Loucy (cell line): ENCODE measurements around the gene NRIP1.

Experiments
- H2AFZ ChIP-seq: fragments of 200-600 bp; sonication (generic); 2 replicates; pipeline ENCODE4 v1.6.0; 2016; ENCODE audit warnings: antibody characterized with exemption, mild to moderate bottlenecking, low read length, moderate library complexity
- H3F3A ChIP-seq: fragments of 200-600 bp; 2 replicates; pipeline ENCODE4 v1.6.0; 2016; ENCODE audit warnings: antibody characterized with exemption, low read depth, mild to moderate bottlenecking
- H3K27me3 ChIP-seq: fragments of 200-600 bp; sonication (generic); 2 replicates; pipeline ENCODE4 v1.6.1; 2014; ENCODE audit warnings: low read length, mild to moderate bottlenecking; ENCODE audit not compliant: insufficient read depth, poor library complexity, severe bottlenecking
- H3K36me3 ChIP-seq: fragments of 200-600 bp; sonication (generic); 2 replicates; pipeline ENCODE4 v1.6.1; 2016; ENCODE audit warnings: low read length; ENCODE audit not compliant: insufficient read depth
- H3K4me1 ChIP-seq: fragments of 200-600 bp; sonication (generic); 2 replicates; pipeline ENCODE4 v1.5.1; 2014; ENCODE audit warnings: low read length, mild to moderate bottlenecking; ENCODE audit not compliant: insufficient read depth, poor library complexity, severe bottlenecking
- H3K4me2 ChIP-seq: fragments of 200-600 bp; sonication (generic); 2 replicates; pipeline ENCODE4 v1.6.0; 2014; ENCODE audit warnings: antibody characterized with exemption, low read length, low read depth, mild to moderate bottlenecking; ENCODE audit not compliant: poor library complexity, severe bottlenecking
- H3K4me3 ChIP-seq: fragments of 200-600 bp; sonication (generic); 2 replicates; pipeline ENCODE4 v1.5.1; 2014; ENCODE audit warnings: low read length, mild to moderate bottlenecking, mixed read lengths; ENCODE audit not compliant: poor library complexity, severe bottlenecking
- H3K79me2 ChIP-seq: fragments of 200-600 bp; sonication (generic); 2 replicates; pipeline ENCODE4 v1.6.1; 2014; ENCODE audit warnings: low read length; ENCODE audit not compliant: insufficient read depth
- H3K9ac ChIP-seq: fragments of 200-600 bp; sonication (generic); 2 replicates; pipeline ENCODE4 v1.6.0; 2014; ENCODE audit warnings: mild to moderate bottlenecking, low read depth, low read length, moderate library complexity; ENCODE audit not compliant: poor library complexity, severe bottlenecking
- H3K9me2 ChIP-seq: fragments of 200-600 bp; sonication (generic); replicated peaks from 2 replicates; pipeline ENCODE4 v1.6.1; 2016; ENCODE audit warnings: low read depth, low read length, mixed read lengths
- H3K9me3 ChIP-seq: fragments of 200-600 bp; sonication (generic); 2 replicates; pipeline ENCODE4 v1.6.1; 2014; ENCODE audit warnings: mild to moderate bottlenecking, antibody characterized with exemption, low read length, low read depth; ENCODE audit not compliant: insufficient read depth
- H4K20me1 ChIP-seq: fragments of 200-600 bp; sonication (generic); 2 replicates; pipeline ENCODE4 v1.6.0; 2014; ENCODE audit warnings: antibody characterized with exemption, low read length, mild to moderate bottlenecking; ENCODE audit not compliant: insufficient read depth, poor library complexity, severe bottlenecking
- CTCF ChIP-seq: fragments of 200-600 bp; sonication (generic); conservative IDR thresholded peaks from 2 replicates; pipeline ENCODE4 v1.5.1; 2014; ENCODE audit warnings: mild to moderate bottlenecking, antibody characterized with exemption, low read length
- EZH2phosphoT487 ChIP-seq: fragments of 200-600 bp; IDR thresholded peaks from 2 replicates; pipeline ENCODE4 v1.6.1; 2018; ENCODE audit warnings: antibody characterized with exemption, mild to moderate bottlenecking, moderate library complexity, borderline replicate concordance

Gene NRIP1

GRCh38 chr21:15076730-15077129 is 11.9 kb upstream of the NRIP1 start:
- TF ChIP-seq EZH2phosphoT487, result no peak
- no peak for TF ChIP-seq CTCF
- Histone ChIP-seq H2AFZ (no peak overlapping the region), H3K9me2 (no peaks in the 10 kb centered on the region), H3K27me3 (no peaks in the 10 kb centered on the region), H3F3A (no peaks in the 10 kb centered on the region), H3K4me2 (no peak overlapping the region), H3K9me3 (no peaks in the 10 kb centered on the region), H3K36me3 (no peaks in the 10 kb centered on the region), H4K20me1 (no peaks in the 10 kb centered on the region), H3K79me2 (no peaks in the 10 kb centered on the region), H3K4me3 (no peak overlapping the region), H3K4me1 (no peaks in the 10 kb centered on the region), H3K9ac (no peak overlapping the region)

- no peak overlapping the region for H3K9ac ChIP-seq
- H3K9me2 ChIP-seq, result no peaks in the 10 kb centered on the region
- no peak overlapping the region for H2AFZ ChIP-seq
- H3F3A ChIP-seq, result no peaks in the 10 kb centered on the region
- H3K27me3 ChIP-seq, result no peaks in the 10 kb centered on the region
- H3K9me3 ChIP-seq, result no peaks in the 10 kb centered on the region
- no peaks in the 10 kb centered on the region for H3K36me3 ChIP-seq
- peaks cover 4% of the 10 kb centered on the region for H3K4me1 ChIP-seq
- no peak overlapping the region for H3K4me2 ChIP-seq
- TF ChIP-seq CTCF (no peak), EZH2phosphoT487 (no peak)
- no peaks in the 10 kb centered on the region for H4K20me1 ChIP-seq
- no peaks in the 10 kb centered on the region for H3K79me2 ChIP-seq
- no peak overlapping the region for H3K4me3 ChIP-seq
These were observed 6.2 kb upstream of the NRIP1 start for GRCh38 chr21:15071009-15071408.

GRCh38 chr21:15066123-15066575 is 1.3 kb upstream of the NRIP1 start:
- Histone ChIP-seq H3K36me3 (no peaks in the 10 kb centered on the region), H3K4me2 (peak overlapping the region; percentile 96), H3K9me3 (no peaks in the 10 kb centered on the region), H4K20me1 (peaks cover 13% of the 10 kb centered on the region), H3K9ac (peak overlapping the region; percentile 87), H3K9me2 (no peaks in the 10 kb centered on the region), H3F3A (no peaks in the 10 kb centered on the region), H3K27me3 (no peaks in the 10 kb centered on the region), H3K4me3 (peak overlapping the region; percentile 88), H3K4me1 (peaks cover 22% of the 10 kb centered on the region), H3K79me2 (peaks cover 33% of the 10 kb centered on the region), H2AFZ (peak overlapping the region; percentile 95)
- TF ChIP-seq CTCF, result no peak
- TF ChIP-seq EZH2phosphoT487, result no peak
